DMS153 treated with DMSO at 0.1 percent for 48 hours (cell line): ENCODE results near the gene PDE2A.

ENCODE experiments used
- DNase-seq: peaks from one replicate; lab custom pipeline; 2025; ENCODE audit not compliant: unreplicated experiment; lab: John Stamatoyannopoulos, UW

The PDE2A gene

DNA sequence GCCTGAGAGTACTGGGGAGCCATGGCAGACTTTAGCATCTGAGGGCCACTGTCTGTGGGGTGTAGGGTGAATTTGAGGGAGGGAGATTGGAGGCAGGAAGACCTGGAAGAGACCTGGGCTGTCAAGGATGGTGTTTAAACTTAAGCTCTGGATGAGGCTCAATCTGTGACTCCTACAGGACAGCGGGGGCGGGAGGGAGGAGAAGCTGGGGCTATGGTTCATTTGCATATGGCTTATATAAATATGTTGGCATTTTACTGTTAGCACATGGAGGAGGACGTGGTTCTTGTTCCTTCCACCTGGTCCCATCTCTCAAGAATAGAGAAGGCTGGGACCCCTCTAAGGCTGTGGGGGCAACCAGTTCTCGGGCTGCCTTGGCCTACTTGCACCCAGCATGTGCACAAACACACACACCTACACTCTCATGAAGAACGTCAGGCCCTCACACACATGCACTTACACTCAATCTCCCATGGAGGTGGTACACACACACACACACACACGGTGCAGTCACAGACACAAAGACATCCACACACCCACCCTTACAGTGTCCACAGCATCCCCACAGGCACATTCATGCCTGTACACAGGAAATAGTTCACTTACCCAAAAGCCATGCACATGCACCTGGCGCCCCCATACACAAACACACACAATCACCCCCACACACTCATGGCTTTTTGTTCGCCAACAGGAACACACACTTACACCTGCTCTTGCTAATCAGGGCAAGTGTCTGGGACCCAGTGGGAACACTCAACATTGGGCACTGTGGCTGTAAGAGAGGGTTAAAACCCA is 81.3 kb downstream of the PDE2A start:
- DNase-seq = no peak

DNA sequence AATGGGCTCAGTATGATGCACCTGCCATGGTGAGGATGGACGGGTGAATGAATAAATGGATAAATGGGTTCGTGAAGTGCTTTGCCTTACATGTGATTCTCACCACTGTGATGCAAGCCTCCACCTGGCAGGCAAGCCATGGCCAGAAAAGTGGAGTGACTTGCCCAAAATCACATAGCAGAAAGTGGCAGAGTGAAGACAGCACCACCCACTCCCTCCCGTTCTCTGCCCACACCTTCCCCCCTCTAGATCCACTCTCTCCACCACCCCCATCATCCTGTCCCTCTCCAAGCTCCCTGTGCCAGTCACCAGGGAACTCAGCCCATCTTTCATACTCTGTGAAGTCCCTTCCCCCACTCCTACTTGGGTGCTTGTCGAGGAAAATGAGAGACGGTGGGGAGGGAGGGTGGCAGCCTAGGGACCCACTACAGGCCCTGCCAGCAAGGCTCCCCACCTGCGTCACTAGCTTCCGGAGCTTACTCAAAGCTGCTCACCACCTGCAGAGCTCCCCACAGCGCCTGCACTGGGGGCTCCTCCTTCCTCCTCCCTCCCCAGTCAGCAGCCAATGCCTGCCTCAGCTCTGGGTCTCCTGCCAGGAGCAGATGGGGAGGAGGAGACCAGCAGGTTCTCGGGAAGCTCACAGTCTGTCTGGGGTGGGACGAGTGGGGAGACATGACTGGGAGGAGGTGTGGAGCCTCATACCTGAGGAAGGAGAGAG is 82.3 kb downstream of the PDE2A start:
- no peak for DNase-seq

DNA sequence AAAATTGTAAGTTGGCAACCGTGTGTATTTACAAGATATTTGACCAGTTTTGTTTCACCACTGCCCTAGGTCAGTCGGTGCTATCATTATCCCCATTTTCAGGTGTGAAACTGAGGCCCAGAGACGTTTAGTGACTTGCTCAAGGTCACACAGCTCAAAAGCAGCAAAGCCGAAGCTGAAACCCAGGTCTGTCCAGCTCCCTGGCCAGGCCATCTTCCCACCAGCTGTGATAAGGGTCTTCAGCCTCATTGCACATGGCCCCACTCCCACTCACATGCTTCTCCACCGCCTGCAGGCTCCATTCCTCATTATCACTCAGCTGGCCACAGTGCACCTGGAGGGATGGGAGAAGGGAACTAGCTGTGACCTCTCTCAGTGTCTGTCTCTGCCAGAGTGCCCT is 83.2 kb downstream of the PDE2A start:
- no peak for DNase-seq

DNA sequence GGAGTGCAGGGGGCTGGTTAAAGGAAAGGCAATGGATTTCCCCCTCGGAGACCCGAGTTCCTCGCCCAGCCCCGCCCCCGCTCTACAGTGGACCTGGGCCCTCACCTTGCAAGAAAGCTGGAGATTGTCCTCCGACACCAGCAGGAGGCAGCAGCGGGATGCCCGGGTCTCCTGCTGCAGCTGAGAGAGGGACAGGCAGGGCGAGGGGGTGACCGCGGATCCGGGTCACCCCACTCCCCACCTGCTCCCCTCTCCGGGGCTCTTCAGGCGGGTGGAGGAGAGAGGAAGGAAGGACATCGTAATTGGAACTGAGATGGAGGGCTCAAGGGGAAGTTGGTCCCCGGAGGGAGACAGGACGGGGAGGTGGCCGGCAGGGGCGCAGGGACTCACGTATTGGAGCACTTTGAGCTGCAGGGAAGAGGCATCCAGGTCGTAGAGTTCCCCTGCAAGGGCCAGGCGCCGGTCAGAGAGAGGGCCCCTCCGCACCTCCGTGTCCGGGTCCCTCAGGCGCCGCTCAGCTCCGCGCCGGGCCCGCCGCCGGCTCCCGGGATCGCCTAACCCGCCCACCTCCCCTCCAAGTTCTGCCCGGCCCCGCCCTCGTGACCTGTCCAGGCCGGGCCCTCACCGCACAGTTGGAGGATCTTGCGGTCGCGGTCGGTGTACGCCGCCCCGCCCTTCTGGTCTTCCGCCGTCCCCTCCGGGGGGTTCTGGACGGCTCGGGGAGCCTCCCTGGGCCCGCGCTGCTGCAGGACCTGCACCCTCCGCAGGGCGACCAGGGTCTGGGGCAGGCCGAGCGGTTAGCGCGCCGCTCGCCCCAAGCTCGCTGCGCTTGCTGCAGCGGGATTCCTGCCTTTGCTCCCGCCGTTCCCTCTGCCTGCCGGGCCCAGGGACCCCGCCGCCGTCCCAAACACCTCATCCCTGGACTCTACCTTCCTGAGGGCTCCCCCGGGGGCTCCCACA is 84.1 kb downstream of the PDE2A start:
- no peak for DNase-seq

DNA sequence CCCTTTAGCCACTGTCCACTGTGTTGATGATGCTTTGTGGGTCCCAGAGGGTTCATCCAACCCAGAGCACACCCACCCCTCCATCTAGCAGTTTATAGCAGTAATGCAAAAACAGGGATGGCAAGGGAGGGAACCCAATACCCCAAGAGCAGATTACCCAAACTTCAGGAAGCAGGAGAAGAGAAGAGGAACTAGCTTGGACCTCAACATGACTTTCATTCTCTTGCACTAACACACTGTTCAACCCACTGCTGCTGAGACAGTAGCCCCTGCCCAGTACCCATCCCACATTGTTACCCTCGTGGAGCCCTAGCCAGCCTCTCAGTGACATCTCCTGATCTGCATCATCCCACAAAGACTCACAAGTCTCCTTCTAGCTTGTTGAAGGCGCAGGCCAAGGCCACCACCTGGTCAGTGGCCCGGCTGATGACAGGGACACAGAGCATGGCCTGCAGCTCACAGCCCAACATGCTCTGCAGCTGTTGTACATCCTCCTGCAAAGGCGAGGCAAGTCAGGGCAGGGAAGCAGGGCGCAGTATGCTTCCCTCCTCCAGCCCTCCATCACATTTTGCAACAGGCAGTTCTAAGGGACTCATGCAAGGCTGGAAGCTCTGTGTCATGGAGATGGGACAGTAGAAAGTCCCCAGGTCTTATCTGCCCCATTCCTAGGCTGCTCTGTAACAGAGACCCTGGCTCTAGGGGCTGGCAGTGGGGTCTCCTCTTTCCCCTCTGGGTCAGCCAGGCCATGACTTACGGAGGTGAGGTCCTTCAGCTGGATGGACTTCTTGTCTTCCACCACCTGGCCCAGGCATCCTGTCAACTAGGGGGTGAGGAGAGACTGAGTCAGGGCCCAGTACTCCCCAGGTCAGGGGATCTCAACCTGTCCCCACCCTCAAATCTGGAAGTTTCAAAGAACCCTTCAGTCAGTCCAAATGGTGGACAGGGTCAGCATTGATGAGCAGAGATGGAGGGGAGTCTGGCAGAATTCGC is 85.5 kb downstream of the PDE2A start:
- DNase-seq = no peak

DNA sequence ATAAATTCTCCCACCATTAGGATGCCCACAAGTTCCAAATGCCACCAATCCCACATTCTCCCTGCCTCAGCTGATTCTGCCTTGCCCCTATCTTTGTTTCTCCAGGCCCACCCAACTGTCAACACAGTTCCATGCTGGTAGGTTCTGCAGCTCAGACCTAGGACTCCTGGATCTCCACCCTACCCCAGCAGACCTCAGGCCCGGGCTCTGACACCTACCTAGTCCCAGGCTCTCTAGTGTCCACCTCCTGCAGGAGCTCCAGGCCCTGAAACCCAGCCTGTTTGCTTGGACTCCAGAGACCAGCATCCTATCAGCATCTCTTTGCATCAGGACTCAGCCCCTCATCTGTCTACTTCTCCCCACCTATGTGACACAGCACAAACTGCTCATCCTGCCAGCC is 86.5 kb downstream of the PDE2A start:
- no peak for DNase-seq

DNA sequence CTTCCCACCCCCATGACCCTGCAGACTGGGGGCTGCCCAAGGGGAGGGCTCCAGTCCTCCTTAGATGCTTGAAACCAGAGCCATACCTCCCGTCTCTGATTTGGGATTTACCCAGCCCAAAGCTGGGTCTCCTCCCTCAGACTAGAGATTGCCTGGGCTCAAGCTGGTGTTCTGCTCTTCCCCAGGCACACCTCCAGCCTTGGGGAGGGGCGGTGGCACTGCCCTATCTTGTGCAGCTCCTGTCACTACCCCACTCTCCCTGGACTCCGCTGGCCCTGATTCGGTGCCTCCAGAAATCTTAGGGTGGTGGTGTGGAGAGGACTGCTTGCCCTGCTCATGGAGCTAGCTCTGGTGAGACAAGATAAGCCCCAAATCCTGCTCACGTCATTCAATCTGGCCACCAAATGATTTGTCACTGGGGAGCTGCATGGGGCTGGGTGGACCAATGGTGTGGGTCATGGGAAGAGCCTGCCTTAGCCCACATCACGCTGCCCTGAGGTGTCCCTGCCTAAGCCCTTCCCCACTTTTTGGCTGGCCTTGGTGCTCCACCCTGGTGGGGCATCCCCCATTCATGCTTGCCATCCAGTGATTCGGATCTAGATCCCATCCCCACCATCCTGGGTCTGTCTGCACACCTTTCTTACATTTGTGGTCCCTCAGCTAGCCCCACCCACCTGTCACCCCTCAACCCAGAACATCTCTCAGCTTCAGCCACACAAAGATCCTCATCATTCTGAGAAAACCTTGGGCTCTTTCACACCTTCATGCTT is 87.7 kb downstream of the PDE2A start:
- no peak for DNase-seq

DNA sequence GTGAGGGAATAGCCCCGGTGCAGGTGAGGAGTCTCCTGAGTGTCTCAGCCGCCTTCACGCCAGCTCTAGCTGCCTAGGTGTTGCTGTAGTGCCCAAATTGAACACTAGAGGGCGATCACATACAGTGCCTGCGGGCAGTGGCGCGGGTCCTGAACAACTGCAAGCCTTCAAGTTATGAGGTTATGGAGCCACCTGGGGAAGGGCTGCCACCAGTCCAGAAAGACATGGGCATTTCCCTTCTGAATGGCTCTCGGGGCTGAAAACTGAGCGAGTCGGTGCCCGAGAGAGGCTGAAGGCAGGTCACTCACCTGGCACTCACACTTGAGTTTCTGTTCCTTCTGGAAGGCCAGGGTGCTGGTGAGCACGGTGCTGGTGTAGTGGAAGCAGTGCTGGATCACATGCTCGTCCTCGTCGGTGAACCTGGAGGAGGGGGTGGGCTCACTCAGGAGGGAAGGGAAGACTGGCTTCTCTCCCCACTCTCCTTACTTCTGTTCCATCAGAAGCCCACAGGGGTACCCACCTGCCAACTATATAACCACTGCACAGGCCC is 88.4 kb downstream of the PDE2A start:
- DNase-seq = peak; percentile 45

DNA sequence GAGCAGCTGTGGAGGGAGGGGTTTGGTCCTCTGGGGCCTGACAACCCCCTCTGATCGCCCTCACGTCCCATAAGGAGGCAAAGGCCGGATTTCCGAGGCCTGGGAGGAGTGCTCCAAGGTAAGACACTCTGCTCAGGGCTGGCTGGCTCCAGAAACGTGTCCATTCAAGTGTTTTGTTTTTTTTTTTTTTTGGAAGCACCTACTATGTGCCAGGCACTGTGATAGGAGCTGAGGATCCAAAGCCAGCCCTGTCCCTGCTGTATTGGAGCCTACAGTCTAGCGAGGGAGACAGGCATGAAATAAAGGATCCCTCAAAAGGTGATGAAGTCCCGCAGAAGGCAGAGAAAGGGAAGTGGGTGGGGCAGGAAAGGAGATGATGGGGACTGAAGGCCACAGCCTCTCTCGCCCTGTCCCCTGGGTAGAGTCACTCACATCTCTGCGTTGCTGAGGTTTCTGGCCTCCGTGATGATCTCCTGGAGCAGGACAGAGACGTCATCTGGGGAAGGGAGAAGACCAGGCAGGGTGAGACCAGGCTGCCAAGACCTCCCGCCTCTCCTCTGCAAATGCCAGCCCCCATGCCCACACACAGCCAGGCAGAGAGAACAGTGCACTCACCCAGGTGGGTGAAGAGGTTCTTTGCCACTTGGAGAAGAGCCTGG is 89.2 kb downstream of the PDE2A start:
- DNase-seq = no peak

DNA sequence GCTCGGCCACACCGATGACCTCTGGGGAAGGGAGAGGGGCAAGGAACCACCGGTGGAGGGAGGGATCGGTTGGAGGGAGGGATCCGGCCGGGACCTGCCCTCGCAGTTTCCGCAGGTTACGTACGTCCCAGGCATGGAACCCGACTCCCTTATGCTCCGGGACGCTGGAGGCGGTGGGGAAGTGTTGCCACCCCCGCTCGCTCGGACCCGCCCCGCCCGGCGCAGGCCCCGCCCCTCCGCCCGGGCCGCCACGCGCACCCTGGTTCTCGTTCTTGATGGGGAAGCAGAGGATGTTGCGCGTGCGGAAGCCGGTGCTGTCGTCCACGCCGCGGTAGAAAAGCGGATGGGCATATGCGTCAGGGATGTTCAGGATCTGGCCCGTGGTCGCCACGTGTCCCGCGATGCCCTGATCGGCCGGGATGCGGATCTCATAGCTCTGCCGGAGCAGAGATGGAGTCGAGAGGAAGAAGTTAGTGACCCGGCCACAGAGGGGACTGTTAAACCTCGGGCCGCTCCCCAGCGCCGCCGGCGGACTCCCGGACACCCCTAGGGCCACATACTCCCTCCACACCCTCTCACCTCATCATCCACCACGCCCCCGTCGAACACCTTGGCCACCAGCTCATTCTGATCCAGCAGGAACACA is 89.8 kb downstream of the PDE2A start:
- DNase-seq = no peak

DNA sequence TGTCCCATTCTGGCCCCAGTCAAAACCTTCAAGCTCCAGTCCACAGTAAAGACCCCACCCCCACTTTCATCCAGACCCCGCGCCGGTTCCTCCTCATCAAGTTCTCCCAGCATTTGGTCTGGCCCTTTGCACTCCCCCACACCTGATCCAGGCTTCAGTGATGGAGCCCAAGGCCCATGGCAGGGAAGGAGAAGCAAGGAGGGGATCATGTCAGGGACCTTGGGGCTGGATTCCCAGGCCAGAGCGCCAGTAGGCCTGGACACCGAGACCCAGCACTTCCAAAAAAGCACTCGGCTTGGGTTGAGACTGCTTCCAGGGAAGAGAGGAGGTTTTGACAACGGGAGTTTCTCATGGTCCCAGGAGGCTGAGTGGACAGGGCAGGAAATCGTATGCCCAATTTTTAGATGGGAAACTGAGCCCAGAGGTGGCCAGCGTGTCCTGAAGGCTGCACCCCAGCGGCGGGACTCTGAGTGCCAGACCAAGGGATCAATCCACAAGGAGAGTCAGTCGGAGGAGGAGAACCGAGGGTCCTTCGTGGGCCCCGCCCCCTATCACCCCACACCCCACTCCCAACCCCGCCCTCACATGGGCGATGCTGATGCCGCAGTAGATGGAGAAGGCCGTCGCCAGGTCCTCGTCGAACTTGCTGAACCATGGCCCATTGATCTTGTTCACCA is 90.5 kb downstream of the PDE2A start:
- no peak for DNase-seq

DNA sequence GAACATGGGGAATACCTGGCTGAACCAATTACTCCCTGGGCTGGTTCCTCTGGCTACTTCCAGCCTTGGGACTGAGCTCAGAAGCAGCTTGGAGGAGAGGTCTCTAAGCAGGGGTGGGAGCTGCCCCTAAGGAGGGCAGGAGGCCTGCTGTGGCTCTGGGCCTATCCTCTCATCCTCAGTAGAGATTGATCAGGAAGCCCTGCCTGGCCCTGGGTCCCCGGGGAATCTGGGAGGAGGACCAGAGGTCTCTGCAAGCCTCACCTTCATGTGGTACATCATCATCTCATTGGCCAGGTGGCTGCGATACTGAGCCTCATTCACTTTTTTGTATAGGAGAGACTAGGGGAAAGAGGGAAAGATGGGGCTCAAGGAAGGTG is 91.1 kb downstream of the PDE2A start:
- no peak for DNase-seq

DNA sequence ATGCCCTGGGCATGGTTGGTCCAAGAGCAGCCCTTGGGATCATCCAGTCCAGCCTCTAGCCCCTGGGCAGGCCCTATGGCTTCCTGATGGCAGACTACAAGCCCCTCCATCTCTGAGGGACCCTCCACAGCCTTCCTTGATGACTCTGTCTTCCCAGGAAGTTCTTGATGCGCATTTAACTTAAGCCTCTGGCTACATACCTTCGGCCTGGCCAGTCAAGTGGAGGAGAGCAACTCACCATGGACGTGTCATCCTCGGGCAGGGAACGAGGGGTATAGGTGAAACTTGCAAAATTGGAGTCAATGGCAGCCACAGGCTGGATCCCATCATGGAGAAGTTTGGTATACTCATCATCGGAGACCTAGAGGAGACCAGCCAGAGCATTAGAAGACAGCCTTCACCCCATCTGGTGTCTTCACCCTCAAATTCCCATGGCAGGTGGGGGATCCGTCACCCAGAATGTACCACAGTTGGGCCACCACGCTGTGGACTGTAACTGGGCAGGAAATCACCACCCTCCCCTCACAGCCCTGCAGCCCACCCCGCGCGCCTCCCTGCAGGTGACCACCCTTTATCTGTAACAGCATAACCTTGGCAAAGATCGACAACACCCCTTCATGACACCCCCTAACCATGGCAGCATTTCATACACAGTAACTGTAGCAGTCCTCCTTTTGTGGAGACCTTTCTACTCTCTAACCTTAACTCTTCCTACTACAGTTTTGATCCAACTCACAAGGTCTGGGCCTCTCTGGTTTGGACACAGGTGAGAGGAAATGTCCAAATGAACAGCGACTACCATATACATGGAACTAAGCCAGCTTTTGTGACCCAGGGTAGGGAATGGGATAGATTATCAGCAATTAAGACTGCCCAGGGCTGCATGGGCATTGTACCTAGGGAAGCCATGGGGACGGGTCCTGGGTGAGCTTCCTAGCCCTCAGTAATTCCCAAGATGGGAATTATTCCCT is 91.7 kb downstream of the PDE2A start:
- DNase-seq = no peak

DNA sequence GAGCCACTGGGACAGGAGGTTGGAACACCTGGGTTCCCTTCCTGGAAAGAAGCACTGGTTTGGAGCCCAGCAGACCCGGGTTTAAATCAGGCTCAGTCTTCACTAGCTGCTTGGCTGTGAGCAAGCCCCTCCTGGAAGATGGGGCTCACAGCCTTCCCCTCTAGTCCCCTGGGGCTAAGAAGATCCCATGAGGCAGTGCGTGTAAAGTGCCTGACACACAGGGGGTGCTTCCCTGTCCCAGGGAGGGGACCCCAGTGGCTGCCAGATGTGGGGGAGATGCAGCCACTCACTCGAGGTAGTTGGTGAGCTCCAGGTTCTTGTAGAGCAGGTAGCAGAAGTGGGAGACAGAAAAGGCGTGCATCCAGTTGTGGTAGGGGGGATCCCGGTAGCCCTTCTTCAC is 93.2 kb downstream of the PDE2A start:
- no peak for DNase-seq

DNA sequence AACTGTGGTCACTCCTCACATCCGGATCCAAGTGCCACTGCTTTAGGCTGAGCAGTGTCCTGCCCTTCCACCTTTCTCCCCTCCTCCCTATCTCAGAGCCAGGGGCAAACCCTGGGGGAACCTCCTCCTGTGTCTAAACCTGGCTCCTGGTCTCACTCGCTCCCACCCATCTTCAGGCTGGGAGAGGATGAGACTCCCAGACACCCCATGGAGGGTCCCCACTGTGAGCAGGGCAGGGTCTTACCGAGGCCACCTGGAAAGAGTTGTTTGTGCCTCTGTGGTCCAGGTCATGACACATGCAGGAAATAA is 93.6 kb downstream of the PDE2A start:
- DNase-seq = no peak

DNA sequence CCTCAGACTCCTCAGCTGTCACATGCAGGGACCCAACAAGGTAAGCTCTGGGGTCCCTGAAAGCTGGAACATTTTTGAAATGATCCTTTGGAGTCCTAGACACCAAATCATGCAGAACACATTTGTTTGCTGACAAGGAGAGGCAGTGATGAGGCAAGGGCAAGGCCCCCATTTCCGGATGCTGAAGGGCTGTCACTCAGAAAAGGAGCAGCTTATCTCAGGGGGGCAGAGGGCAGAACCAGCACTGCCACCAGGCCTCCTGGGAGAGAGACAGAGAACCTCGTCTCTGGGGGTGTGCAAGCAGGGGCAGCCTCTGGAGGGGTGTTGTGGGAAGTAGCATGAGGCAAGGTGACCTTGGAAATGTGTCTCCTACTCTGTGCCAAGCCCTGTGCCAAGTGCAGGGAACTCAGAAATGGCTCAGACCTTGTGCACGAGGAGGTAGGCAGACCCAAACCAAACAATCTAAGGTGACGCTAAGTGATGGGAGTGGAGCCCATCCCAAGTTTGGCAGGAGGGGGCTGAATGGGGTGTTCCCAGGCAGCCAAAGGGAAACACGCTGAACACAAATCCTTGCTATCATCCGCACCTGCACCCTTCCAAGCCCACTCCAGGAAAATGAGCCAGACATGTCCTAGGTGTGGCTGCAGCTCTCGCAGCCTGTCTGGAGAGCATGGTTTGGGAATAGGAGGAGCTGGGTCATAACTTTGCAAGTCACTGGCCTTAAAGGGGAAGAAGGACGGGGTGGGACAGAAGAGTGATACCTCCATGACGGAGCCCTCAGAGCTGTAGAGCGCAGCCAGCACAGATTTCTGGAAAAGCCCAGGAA is 94.2 kb downstream of the PDE2A start:
- no peak for DNase-seq
